Midbrain (tissue), 1 donor: ENCODE measurements around the gene EYA4.
"Not testable (repeated sequence)": the region's sequence is repeated elsewhere in the genome, so short reads cannot be mapped to it uniquely, and the experiment has no call there.

Experiments used
- DNase-seq: peaks from one replicate; lab custom pipeline; 2025; lab: John Stamatoyannopoulos, UW

The EYA4 gene

GRCh38 chr6:133528566-133528965 is 287.4 kb downstream of the EYA4 start:
- no peak for DNase-seq

GRCh38 chr6:133532908-133533307 is 291.8 kb downstream of the EYA4 start:
- DNase-seq = no peak

DNA sequence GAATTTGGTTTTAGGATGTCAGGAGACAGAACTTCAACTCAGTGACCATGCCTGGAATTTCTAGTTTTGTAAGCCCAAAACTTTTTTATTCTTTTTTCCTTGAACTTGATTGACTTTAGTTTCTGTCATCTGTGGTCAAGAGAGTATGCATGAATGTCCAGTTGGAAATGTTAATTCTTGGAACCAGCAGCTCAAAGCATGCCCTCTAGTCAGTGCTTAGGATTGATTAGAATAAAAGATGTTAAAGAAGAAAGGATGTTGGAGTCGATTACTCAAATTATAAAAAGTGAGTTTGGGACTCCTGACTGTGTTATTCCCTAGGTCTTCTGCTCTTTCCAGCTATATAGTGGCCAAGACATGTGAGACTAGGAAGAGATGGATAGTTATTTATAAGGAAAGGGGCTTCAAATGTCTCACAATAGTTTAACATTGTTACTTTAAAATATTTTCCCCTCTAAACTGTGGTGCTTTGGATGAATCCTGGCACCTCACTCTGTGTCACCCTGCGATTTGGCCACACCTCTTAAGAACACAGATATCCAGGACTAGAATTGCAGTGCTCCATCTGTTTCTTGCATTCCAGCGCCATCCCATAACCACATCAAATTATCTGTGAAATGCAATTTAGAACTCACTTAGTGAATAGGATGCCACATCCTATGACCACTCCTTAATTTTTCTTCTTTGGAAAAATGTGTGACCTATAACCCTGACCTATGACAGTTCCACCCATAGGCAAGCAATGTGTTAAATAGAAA is 298.5 kb downstream of the EYA4 start:
- DNase-seq = no peak

GRCh38 chr6:133540361-133540760 is 299.2 kb downstream of the EYA4 start:
- no peak for DNase-seq

DNA sequence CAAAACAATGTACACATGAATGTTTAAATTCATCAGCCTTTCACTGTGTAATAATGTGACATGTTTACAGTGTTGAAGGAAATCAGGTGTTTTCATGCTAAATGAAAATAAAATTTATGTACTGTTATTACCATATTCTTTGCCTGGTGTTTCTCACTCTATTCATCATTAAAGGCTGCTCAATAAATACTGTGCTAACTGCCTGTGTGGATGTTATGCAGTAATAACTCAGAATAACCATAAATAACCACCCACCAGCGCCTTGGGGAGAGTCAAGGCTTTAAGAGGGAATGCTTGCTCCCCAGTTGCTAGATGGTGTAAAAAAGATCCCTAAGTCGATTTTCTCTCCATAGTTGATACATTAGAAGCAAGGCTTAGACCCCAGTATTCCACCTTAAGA is 299.9 kb downstream of the EYA4 start:
- no peak for DNase-seq

GRCh38 chr6:133542056-133542821 is 301.1 kb downstream of the EYA4 start:
- DNase-seq = no peak

GRCh38 chr6:133544419-133544818 is 303.3 kb downstream of the EYA4 start:
- DNase-seq = no peak

GRCh38 chr6:133546098-133546497 is 304.9 kb downstream of the EYA4 start:
- DNase-seq = no peak

GRCh38 chr6:133547136-133547535 is 306.0 kb downstream of the EYA4 start:
- DNase-seq = no peak

DNA sequence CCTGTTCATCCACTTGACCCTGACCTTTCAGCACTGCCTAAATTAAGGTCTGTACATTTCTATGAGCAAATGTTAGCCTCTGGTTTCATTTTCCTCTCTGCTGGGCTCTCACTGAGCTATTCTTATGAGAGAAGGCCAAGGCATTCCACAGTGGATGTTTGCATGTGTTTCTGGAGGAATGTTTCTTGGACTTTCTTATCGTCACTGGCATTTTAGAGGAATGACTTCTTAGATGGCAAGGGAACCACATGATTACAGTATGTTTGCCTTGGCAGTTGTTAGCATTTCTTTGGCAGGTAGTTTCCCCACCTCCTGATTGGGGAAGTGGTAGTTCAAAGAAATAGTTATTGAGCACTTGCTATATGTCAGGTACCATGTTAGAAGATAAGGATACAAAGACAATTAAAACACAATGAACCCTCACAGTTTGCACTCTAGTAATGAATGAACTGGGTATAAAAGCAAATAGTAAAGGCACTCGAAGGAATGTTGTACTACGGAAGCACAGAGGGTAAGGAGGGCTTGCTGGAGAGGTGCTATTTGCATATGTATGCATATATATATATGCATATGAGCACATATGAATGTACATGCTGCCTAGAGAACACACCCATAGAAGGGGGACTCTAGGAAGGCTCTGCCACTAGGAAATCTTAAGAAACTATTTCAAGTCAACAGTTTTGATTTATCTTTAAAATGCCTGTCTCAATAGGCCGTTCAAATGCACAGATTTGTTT is 307.4 kb downstream of the EYA4 start:
- no peak for DNase-seq

DNA sequence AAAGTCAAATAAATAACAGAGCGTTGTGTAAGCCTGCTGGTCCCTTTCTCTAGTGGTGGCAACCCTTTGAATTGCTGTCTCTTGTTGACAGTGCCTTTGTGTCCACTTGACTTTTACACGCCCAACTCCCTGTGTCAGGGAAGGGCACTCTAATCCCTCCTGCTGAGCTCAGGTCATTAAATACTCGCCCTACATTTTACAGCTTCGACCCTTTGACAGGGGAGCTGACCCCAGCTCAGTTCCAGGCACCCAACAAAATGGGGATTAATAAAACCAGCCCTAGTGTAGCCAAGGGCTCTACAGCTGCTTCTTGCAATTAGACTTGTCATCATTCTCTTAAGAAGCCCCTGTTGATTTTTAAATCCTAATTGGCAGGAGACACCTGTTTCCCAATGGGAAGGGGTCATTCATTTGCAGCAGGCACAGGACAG is 308.2 kb downstream of the EYA4 start:
- DNase-seq = no peak

GRCh38 chr6:133550026-133550425 is 308.9 kb downstream of the EYA4 start:
- DNase-seq = no peak

GRCh38 chr6:133551436-133551835 is 310.3 kb downstream of the EYA4 start:
- DNase-seq = no peak

GRCh38 chr6:133551847-133552341 is 310.7 kb downstream of the EYA4 start:
- DNase-seq = no peak

DNA sequence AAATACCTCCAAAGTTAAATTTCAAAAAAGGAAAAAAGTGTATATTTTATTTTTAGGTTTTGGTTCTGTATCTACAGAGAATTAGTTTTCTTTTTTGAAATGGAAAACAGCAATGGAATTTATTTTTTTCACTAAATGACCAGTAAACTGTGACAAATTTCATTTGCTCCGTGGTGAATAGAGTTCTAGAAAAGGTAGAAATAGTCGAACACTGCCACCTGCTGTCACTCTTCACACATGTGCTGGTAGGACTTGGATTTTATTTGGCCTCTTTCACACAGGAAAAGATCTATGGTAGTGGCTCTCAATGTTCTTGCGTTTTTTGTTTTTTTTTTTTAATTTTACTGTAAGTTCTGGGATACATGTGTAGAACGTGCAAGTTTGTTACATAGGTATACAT is 312.5 kb downstream of the EYA4 start:
- DNase-seq = peak; percentile 32

DNA sequence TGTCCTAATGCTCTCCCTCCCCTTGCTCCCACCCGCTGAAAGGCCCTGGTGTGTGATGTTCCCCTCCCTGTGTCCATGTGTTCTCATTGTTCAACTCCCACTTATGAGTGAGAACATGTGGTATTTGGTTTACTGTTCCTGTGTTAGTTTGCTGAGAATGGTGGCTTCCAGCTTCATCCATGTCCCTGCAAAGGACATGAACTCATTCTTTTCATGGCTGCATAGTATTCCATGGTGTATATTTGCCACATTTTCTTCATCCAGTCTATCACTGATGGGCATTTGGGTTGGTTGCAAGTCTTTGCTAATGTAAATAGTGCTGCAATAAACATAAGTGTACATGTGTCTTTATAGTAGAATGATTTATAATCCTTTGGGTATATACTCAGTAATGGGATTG is 313.0 kb downstream of the EYA4 start:
- DNase-seq = not testable (repeated sequence)

DNA sequence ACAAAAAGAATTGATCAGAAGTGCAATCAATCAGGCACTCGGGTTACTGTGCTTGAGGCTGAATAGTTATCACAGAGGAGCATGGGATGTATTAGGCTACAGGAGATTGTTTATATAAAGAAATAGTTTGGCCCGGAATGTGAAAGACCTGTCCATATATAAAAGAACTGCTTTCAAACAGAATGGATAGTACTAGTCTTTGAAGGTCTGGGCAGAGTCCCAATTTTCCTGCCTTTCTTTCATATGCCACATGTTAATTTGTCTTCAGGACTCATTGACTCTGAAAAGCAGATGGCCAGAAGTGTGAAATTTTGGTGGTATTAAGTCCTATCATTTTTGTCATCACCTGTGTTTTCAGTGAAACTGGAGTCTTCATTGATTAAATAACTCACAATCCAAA is 314.5 kb downstream of the EYA4 start:
- DNase-seq = no peak

- DNase-seq = no peak
These were observed 318.8 kb downstream of the EYA4 start for GRCh38 chr6:133559926-133560325.

DNA sequence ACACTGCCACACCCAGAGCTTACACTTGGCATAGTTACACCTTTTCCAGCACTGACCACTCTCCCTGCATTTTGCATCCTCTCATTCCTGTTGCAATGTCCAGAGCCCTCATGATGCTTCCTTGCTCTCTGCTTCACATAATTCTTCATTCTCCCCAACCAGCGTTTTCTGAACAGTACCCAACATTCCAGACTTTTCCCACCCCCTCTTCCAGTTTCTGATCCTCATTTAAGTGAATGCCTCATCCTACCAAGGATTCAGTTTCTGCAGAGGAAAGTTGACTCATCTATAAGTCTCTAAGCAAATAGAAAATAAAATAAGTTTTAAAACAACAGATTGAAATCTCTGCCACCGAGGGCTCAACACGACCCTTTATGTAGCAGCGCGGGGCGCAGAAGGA is 326.5 kb downstream of the EYA4 start:
- DNase-seq = no peak

GRCh38 chr6:133568970-133569889 is 328.1 kb downstream of the EYA4 start:
- DNase-seq = peak; percentile 58

GRCh38 chr6:133571681-133572080 is 330.5 kb downstream of the EYA4 start:
- no peak for DNase-seq
